ENCODE measurements around the gene GPX2. TPM values are rescaled to one million over a fixed set of nuclear protein-coding genes. Genes with fewer than 3 reads are reported as not detected.

Gene GPX2
- total and polyA plus RNA-seq, 2 of the 8 experiments (the other 6 are each of a cell fraction or from before 2014, with no cell fraction given), result 0.30 to 0.89 TPM

- TF ChIP-seq KDM5A (IDR thresholded peaks at IDR 0.05; ENCODE audit: low read length), result no peak
- no peak for TF ChIP-seq TEAD4 (IDR thresholded peaks at IDR 0.05; ENCODE audit: low read depth, low read length)
- no peak for TF ChIP-seq GABPA (IDR thresholded peaks at IDR 0.05; ENCODE audit: borderline replicate concordance, insufficient read depth, low read length)
- TF ChIP-seq SP2 (IDR thresholded peaks at IDR 0.05; ENCODE audit: low read length), result no peak
- TF ChIP-seq SRF (IDR thresholded peaks at IDR 0.05; ENCODE audit: low read depth, low read length), result no peak
These were observed 25.6 kb upstream of the GPX2 start (continued) for GRCh38 chr14:64968167-64968566.
